ENCODE results near the gene UTF1. TPM values are rescaled to one million over a fixed set of nuclear protein-coding genes. Genes with fewer than 3 reads are reported as not detected.

The UTF1 gene
- total and polyA plus RNA-seq, 2 of the 8 experiments (the other 6 are each of a cell fraction or from before 2014, with no cell fraction given) = 0.47 to 21.8 TPM

DNA sequence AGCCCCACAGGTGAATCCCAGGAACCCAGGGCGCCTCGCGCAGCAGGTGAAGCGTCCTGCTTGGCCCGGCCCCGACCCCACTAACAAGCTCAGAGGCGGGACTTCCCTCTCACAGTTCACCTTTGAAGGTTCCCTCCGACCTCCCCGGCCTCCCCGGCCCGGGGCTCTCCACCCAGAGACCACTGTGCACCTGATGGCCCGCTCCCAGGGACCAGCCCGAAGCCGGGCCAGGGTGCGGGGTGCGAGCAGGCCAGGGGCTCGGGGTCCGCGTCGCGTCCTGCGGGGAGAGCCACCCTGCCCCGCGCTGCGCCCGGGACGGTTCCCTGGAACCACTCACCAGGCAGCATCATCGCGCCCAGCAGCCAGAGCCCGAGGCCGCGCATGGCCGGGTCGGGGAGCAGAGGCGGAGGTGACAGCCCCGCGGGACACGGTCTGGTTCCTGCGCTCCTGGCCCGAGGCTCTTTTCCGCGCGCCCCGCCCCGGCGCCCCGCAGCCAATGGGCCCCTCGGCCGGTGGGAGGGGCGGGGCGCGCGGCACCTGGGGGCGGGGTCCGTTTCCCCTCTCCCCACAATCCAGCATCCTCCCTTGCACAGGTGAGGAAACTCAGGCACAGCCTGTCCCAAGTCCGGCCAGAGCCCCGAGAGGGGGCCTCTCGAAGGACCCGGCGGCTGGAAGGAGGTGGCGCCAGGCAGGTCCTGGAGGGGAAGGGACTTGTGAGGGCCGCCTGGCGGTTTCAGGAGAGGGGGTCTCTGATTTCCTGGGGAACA lies 46.6 kb downstream of the UTF1 start, which contains the start of gene ADAM8 (continued):
- 0 out of 2 replicates have a peak, but pooled peaks have one; percentile 37 for TF ChIP-seq GABPA (IDR thresholded peaks at IDR 0.05; ENCODE audit: borderline replicate concordance, insufficient read depth, low read length)
- TF ChIP-seq CBX5 (IDR thresholded peaks at IDR 0.05; ENCODE audit: low read depth, low read length) = no peak
- no peak for TF ChIP-seq YY1 (IDR thresholded peaks at IDR 0.05; ENCODE audit: low read depth, low read length)
- no peak for TF ChIP-seq CBX8 (IDR thresholded peaks at IDR 0.05; ENCODE audit: borderline replicate concordance, low read depth, low read length)
- TF ChIP-seq MAX (IDR thresholded peaks at IDR 0.05) = peak; percentile 43; the same call in 1 of the 2 replicates
- peak; percentile 62 for TF ChIP-seq KDM4A (IDR thresholded peaks at IDR 0.05; ENCODE audit: low read depth, low read length, severe bottlenecking)
- no peak for TF ChIP-seq BRCA1 (IDR thresholded peaks at IDR 0.05; ENCODE audit: low read depth, low read length)
